ENCODE measurements around the gene TTC39C.
A peak's percentile ranks its signal among the peaks of the same experiment; 100 is the strongest.

The TTC39C gene

DNA sequence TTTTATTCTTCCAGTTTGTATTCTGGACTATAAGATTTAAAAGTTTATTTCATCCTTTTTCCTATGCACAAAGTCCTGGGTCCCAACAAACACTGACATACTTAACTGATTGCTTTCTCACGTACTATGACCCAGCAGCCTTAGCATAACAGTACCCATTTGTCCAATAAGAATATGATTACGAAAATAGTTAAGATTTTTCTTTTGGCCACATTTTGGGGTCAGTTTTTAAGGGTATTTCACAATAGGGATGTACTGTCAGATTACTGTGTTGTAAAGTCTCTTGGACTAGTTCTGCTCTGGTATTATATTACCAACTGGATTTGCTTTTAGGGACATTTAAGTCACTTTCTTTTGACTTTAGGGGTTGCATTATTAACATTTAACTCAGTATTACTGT is 46.1 kb downstream of the TTC39C start:
- TF ChIP-seq, protein P1, sequence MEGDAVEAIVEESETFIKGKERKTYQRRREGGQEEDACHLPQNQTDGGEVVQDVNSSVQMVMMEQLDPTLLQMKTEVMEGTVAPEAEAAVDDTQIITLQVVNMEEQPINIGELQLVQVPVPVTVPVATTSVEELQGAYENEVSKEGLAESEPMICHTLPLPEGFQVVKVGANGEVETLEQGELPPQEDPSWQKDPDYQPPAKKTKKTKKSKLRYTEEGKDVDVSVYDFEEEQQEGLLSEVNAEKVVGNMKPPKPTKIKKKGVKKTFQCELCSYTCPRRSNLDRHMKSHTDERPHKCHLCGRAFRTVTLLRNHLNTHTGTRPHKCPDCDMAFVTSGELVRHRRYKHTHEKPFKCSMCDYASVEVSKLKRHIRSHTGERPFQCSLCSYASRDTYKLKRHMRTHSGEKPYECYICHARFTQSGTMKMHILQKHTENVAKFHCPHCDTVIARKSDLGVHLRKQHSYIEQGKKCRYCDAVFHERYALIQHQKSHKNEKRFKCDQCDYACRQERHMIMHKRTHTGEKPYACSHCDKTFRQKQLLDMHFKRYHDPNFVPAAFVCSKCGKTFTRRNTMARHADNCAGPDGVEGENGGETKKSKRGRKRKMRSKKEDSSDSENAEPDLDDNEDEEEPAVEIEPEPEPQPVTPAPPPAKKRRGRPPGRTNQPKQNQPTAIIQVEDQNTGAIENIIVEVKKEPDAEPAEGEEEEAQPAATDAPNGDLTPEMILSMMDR (IDR thresholded peaks at IDR 0.05; ENCODE audit: insufficient read depth, missing control alignments): no peak
- FAIRE-seq (no peak), DNase-seq (ENCODE audit: insufficient read length, low spot score) (no peak)

- DNase-seq (ENCODE audit: insufficient read length, low spot score) (no peak), FAIRE-seq (no peak)
- TF ChIP-seq, protein P1 (IDR thresholded peaks at IDR 0.05; ENCODE audit: insufficient read depth, missing control alignments): no peak
Measured at GRCh38 chr18:24063121-24063731, 48.7 kb downstream of the TTC39C start.

- TF ChIP-seq, protein P1 (IDR thresholded peaks at IDR 0.05; ENCODE audit: insufficient read depth, missing control alignments): no peak
- FAIRE-seq: peak; percentile 60
- DNase-seq (ENCODE audit: insufficient read length, low spot score): no peak
Measured at GRCh38 chr18:24064391-24065100, 50.0 kb downstream of the TTC39C start.

GRCh38 chr18:24065906-24066305 is 51.4 kb downstream of the TTC39C start:
- no peak for DNase-seq (ENCODE audit: insufficient read length, low spot score)
- TF ChIP-seq, protein P1 (IDR thresholded peaks at IDR 0.05; ENCODE audit: insufficient read depth, missing control alignments): no peak
- no peak for FAIRE-seq

DNA sequence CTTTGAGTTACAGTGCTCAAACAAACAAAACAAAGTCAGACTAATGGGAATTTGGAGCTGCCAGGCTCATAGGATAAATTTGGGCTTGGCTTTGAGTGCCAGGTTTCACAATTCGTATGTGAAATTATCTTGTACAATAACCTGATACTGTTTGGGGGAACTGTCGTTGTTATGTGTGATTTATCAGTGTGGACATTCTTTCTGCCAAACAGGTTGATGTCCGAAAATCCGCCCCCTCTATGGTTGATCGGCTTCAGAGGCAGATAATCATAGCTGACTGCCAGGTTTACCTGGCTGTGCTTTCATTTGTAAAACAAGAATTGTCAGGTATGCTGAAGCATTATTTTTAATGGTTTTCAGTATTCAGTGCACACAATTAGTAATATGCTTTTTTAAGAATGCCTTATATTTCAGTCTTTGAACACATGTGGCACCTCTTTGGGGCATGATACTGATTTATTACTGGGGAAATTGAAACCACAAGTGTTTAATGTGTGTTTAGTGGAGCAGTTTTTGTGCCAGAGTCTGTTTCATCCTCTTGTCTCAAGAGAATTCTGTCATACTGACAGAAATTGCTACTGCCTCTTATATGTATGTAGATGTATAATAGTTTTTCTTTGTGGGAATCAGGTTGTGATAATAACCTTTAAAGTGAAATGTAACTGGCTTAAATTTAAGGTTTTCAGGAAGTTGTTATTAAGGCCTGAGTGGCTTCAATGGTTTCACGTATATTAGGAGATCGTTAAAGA is 54.6 kb downstream of the TTC39C start:
- DNase-seq (ENCODE audit: insufficient read length, low spot score) (no peak), FAIRE-seq (no peak)
- TF ChIP-seq, protein P1 (IDR thresholded peaks at IDR 0.05; ENCODE audit: insufficient read depth, missing control alignments): no peak

DNA sequence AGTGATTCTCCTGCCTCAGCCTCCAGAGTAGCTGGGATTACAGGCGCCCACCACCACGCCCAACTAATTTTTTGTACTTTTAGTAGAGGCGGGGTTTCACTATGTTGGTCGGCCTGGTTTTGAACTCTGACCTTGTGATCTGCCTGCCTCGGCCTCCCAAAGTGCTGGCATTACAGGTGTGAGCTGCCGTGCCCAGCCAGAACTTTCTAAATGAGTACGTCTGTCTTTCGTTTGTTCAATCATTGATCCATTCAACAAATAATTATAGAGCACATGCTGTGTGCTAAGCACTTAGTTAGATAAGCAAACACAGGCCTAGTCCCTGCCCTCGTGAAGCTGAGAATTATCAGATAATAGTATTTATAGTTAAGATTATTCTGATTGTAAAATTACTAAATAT is 56.5 kb downstream of the TTC39C start:
- FAIRE-seq: no peak
- no peak for DNase-seq (ENCODE audit: insufficient read length, low spot score)
- TF ChIP-seq, protein P1 (IDR thresholded peaks at IDR 0.05; ENCODE audit: insufficient read depth, missing control alignments): no peak
